ENCODE results near the gene NRP2. TPM values are rescaled to one million over a fixed set of nuclear protein-coding genes. Genes with fewer than 3 reads are reported as not detected.

Gene NRP2
- total RNA-seq, 2 donors from 2014 or later = 69.7 to 92.4 TPM

- Histone ChIP-seq H3K27me3 (ENCODE audit: control insufficient read depth, insufficient read depth, low read length, poor library complexity, severe bottlenecking) (peaks cover 16% of the 10 kb centered on the region), H3K9ac (ENCODE audit: extremely low read depth, low read length, poor library complexity, severe bottlenecking) (peak overlapping the region; percentile 58), H3K27ac (ENCODE audit: low read depth, low read length) (no peak overlapping the region), H3K9me3 (ENCODE audit: control insufficient read depth, low read length) (no peaks in the 10 kb centered on the region), H3K4me3 (ENCODE audit: low read length) (peak overlapping the region; percentile 86), H3K36me3 (ENCODE audit: control insufficient read depth, insufficient read depth, low read length) (no peaks in the 10 kb centered on the region), H3K4me1 (ENCODE audit: control insufficient read depth, insufficient read depth, low read length) (peaks cover 18% of the 10 kb centered on the region)
- 0 to 3% methylated on average over 8 to 35 of the region's 35 CpGs for WGBS, 2 experiments (ENCODE audit: insufficient coverage in 1 of 2, insufficient read length in 1 of 2)
- Mint-ChIP-seq H3K9me3 (no peaks in the 10 kb centered on the region), H3K27me3 (ENCODE audit: insufficient read depth) (peaks cover 29% of the 10 kb centered on the region), H3K36me3 (ENCODE audit: low read depth) (peaks cover under 1% of the 10 kb centered on the region), H3K27ac (peak overlapping the region; percentile 89), H3K4me3 (peak overlapping the region; percentile 73), H3K4me1 (peaks cover 60% of the 10 kb centered on the region)
- TF ChIP-seq CTCF (conservative IDR thresholded peaks at IDR 0.05) = no peak
- DNase-seq = no peak
Measured at GRCh38 chr2:205684871-205685313, 2.6 kb downstream of the NRP2 start.

- peak overlapping the region; percentile 95 for H3K27ac Mint-ChIP-seq
Measured at GRCh38 chr2:205685314-205686055, 3.2 kb downstream of the NRP2 start.

More at GRCh38 chr2:205685314-205686055, 3.2 kb downstream of the NRP2 start:
- no peaks in the 10 kb centered on the region for H3K9me3 ChIP-seq (ENCODE audit: control insufficient read depth, low read length)
- peak overlapping the region; percentile 86 for H3K4me3 ChIP-seq (ENCODE audit: low read length)
- Mint-ChIP-seq H3K27me3 (ENCODE audit: insufficient read depth) (peaks cover 29% of the 10 kb centered on the region), H3K9me3 (no peaks in the 10 kb centered on the region), H3K36me3 (ENCODE audit: low read depth) (peaks cover 3% of the 10 kb centered on the region), H3K4me3 (peak overlapping the region; percentile 73), H3K4me1 (peaks cover 55% of the 10 kb centered on the region)
- H3K27ac ChIP-seq (ENCODE audit: low read depth, low read length) = no peak overlapping the region
- 1% methylated on average over 36 to 72 of the region's 72 CpGs for WGBS, 2 experiments (ENCODE audit: insufficient coverage in 1 of 2, insufficient read length in 1 of 2)
- peak; percentile 89 for DNase-seq
- H3K27me3 ChIP-seq (ENCODE audit: control insufficient read depth, insufficient read depth, low read length, poor library complexity, severe bottlenecking) = peaks cover 16% of the 10 kb centered on the region
- peaks cover 14% of the 10 kb centered on the region for H3K4me1 ChIP-seq (ENCODE audit: control insufficient read depth, insufficient read depth, low read length)
- H3K36me3 ChIP-seq (ENCODE audit: control insufficient read depth, insufficient read depth, low read length) = no peaks in the 10 kb centered on the region
- H3K9ac ChIP-seq (ENCODE audit: extremely low read depth, low read length, poor library complexity, severe bottlenecking) = peak overlapping the region; percentile 58
- TF ChIP-seq CTCF (conservative IDR thresholded peaks at IDR 0.05) = no peak

Data from endodermal cell (in vitro differentiated cells).